ENCODE results near the gene NUP98.
"Not testable (repeated sequence)": the region's sequence is repeated elsewhere in the genome, so short reads cannot be mapped to it uniquely, and the experiment has no call there.

NUP98 gene

DNA sequence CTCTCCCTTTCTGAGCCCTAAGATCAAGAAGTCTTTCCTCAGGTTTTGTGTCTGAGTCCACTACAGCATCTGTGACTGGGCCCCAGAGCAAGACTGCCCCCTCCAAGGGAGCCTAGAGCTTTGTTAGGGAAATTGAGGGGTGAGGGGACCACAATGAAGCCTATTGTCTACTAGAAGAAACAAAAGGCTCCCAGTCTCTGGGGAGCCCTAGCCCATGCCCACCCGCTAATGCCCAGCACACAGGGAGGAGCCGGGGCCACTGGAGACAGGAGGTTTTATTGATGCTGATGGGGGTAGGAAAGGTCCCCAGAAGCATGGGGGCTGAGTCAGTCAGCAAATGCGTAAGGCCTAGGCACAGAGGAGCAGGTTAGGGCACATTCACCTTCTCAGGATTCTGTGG lies 29.4 kb upstream of the NUP98 start:
- DNase-seq (ENCODE audit: low read depth), result no peak

DNA sequence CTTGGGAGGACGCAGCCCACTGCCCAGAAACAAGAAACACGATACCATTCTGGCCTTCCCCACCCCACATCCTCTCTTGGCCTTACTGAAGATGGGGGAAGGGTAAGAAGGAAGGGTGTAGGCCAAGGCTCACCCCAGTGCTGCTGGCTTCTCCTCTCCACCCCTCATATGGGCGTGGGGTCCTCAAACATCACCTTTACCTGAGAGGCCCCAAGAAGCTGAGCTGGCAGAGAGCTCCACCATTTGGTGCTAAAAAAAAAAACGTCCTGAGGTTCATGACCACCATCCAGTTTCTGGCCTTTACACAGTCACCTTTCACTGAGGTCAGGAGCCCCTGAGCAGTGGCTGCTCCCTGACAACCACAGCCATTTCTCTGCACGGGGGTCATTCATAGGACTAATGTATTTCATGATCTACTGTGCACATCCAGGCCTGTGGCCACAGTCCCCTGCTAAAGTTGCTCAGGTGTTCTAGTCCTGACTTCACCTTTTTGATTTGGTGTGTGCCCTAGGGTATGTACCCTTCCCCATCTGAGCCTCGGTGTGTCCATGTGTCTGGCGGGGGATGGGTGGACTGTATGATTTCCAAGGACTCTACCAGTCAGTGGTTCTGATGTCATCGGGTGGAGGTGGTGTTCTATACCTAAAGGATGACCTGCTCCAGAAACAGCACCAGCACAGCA lies 28.3 kb upstream of the NUP98 start:
- no peak for DNase-seq (ENCODE audit: low read depth)

DNA sequence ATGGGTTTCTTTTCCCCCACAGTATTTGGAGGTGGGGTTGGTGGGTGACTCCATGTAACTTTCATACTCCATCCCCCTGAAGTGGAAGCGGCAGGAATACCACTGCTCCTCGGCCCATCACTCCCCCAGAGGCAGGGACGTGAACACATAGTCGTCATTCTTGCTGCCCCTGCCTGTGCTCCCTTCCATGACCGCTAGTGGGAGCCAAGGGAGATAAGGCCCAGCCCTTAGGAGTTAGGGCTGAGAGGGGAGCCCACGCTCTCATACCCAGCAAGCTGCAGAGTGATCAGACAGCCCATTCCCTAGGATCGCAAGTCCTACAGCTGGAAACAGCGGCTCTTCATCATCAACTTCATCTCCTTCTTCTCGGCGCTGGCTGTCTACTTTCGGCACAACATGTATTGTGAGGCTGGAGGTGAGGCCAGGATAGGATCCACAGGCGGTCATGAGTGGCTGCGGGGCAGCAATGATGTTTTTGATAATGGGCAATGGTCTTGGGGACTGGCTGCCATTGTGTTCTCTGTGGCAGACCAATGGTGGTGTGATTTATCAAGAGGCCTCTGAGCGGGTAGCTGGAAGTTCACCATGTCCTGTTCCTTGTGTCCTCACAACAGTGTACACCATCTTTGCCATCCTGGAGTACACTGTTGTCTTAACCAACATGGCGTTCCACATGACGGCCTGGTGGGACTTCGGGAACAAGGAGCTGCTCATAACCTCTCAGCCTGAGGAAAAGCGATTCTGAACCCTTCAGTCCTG lies 27.5 kb upstream of the NUP98 start:
- no peak for DNase-seq (ENCODE audit: low read depth)

DNA sequence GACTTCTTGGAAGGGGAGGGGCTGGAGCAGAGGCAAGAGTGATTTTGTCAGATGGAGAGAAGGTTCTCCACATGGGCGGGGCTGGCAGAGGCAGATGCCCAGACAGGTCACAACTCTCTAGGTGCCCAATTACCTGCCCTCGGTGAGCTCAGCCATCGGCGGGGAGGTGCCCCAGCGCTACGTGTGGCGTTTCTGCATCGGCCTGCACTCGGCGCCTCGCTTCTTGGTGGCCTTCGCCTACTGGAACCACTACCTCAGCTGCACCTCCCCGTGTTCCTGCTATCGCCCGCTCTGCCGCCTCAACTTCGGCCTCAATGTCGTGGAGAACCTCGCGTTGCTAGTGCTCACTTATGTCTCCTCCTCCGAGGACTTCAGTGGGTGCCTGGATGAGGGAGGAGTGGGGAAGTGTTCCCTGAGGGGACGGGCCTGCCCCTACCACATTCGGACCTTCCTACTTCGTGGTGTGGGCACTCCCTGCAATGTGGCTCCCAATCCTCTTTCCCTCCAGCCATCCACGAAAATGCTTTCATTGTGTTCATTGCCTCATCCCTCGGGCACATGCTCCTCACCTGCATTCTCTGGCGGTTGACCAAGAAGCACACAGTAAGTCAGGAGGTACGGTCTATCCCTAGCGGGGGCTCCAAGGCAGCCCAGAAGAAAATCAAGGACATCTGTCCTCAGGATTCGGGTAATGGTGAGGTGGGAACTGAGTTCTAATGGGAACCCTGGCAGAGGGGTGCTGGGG lies 26.6 kb upstream of the NUP98 start:
- no peak for DNase-seq (ENCODE audit: low read depth)

DNA sequence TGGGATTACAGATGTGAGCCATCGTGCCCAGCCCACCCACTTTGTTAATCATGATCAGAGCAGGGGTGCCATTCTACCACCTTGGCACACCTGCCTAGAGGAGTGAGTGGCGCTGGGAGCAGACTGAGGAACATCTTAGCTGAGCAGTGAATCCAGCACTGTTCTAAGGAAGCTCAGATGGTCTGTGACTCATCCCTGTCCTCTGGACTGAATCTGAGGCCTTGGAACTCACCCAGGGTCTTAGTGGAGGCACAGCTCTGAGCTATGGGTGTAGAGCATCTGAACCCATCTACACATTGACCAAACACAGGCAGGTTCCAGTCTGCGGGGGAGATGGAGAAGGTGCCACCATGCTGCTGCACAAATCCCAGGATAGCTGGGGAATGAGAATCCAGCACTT lies 25.9 kb upstream of the NUP98 start:
- no peak for DNase-seq (ENCODE audit: low read depth)

DNA sequence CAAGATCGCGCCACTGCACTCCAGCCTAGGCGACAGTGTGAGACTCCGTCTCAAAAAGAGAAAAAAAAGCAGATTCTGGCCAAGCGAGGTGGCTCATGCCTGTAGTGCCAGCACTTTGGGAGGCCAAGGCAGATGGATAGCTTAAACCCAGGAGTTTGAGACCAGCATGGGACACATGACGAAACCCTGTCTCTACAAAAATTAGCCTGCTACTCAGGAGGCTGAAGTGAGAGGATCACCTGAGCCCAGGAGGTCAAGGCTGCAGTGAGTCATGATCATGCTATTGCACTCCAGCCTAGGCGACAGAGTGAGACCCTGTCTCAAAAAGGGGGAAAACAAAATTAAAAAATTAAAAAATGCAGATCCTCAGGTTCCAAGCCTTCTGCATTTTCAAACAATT lies 25.0 kb upstream of the NUP98 start:
- DNase-seq (ENCODE audit: low read depth), result no peak

DNA sequence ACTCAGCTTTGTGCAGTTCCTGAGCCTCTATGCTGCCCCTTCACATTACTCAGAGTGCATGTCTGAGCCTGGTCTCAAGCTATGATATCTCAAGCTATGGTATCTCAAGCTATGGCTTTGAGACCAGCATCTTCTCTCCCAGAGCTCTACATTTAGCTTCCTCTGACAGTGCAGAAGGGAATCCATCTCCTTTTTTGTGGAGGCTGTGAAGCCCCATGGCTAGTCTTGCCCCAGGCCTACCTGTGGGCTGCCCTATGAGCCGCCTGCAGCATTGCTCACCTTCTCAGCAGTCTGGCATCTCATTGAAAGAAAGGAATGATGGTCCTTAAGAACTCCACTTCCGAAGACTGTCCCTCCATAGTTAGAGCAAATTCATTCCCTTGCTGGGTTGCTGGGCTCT lies 23.6 kb upstream of the NUP98 start:
- no peak for DNase-seq (ENCODE audit: low read depth)

DNA sequence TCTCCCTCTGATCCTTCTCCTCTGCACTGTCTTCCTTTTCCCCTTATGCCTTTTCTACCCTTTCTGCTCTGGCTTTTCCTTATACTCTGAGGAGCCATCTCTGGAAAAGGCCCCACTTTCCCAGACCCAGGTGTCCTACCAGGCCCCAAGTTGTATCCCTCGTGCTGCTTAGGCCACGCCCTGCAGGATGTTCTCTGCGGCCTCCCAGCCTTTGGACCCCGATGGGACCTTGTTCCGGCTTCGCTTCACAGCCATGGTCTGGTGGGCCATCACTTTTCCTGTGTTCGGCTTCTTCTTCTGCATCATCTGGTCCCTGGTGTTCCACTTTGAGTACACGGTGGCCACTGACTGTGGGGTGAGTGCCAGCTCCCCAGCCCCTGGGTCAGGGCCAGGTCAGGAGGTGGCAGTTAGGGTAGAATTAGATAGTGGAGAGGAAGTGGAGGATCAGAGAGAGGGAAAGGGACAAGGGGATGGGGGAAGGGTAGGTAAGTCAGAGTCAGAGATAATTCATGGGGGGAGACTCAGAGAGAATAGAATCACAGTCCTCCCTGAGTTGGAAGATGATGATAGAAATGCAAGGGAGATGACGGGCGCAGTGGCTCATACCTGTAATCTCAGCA lies 19.9 kb upstream of the NUP98 start:
- DNase-seq (ENCODE audit: low read depth), result no peak

DNA sequence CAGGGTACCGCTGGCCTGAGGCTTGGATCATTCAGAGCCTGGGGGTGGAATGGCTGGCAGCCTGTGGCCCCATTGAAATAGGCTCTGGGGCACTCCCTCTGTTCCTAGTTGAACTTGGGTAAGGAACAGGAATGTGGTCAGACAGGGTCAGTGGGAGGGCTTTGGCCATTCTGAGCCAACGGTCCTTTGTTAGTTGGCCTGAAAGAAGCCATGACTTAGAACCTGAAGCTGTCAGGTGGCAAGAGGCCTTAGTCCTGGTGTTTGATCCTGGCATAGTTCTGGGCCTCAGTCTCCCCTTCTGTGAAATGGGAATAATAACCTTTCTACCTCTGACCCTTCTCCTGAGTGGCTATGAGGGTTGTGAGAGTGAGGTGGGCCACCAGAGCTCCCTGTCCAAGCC lies 19.3 kb upstream of the NUP98 start:
- no peak for DNase-seq (ENCODE audit: low read depth)

DNA sequence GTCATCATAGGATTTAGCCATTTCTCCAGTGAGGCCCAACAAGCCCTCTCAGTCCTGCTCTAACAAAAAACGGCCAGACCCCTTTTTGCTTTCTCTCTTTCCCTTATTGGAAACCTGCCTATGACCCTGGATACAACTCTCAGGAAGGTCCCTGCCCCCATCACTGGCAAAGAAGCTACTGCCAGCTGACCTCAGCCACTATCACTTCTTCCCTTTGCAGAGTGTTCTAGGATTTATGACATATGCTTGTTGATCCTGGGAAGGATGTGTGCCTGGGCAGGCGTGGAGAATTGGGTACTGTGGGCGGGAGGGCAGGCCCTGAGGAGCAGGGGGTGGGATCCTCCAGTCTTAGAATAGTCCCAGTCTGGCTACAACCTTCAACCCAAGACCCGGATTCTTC lies 18.5 kb upstream of the NUP98 start:
- no peak for DNase-seq (ENCODE audit: low read depth)

DNA sequence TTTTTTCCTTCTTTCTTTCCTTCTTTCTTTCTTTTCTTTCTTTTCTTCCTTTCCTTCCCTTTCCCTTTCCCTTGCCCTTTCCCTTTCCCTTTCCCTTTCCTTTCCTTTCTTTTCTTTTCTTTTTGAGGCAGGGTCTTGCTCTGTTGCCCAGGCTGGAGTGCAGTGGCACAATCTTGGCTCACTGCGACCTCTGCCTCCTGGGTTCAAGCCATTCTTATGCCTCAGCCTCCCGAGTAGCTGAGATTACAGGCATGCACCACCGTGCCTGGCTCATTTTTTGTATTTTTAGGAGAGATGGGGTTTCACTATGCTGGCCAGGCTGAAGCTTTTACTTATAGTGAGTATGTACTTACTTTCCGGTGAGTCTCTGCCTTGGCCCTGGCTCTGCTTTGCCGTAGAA lies 17.5 kb upstream of the NUP98 start:
- DNase-seq (ENCODE audit: low read depth), result not testable (repeated sequence)

DNA sequence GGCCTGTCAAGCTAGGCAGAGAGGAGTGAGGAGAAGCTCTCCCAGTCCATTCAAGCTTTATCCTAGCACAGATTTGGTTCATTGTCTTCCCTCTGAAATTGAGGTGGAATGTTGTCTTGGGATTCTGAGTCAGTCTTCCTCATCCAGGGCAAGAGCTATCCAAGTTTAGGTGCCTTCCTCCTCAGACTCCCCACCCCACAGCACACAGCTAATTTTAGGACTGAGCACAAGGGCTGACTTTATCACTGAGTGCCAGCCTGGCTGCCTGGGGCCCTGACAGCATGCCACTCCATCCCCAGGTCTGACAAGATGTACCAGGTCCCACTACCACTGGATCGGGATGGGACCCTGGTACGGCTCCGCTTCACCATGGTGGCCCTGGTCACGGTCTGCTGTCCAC lies 13.6 kb upstream of the NUP98 start:
- DNase-seq (ENCODE audit: low read depth), result no peak

DNA sequence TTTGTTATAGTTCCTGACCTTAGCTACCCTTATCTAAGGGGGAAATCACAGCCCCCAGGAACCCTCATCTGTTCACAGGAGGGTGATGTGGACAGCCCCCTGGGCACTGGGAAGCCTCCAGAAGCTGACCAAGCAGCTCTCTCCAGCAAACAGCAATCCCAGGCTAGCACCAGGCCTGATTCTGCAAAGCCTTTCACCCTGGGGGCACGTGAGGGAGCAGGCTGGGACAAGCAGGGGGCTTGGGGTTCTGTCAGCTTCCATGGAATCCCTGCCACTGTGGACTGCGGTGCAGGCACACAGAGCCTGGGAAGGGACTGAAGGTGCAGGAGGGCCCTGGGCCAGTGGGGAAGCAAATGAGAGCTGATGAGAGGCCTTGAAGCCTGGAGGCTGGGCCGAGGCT lies 13.1 kb upstream of the NUP98 start:
- DNase-seq (ENCODE audit: low read depth), result no peak

DNA sequence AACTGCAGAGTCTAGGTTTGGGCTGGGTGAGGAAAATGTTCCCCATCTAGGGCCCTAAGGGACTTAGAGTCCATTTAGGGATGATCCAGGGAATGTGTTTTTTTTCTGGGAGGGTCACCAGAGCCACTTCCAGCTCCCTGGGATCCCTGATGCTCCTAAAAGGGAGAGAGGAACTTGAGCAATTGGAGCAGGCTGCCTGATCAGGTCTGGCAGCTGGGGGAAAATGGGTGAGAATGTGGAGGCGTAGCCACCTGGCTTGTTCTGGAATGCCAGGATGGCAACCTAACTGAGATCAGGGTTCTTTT lies 12.2 kb upstream of the NUP98 start:
- no peak for DNase-seq (ENCODE audit: low read depth)

DNA sequence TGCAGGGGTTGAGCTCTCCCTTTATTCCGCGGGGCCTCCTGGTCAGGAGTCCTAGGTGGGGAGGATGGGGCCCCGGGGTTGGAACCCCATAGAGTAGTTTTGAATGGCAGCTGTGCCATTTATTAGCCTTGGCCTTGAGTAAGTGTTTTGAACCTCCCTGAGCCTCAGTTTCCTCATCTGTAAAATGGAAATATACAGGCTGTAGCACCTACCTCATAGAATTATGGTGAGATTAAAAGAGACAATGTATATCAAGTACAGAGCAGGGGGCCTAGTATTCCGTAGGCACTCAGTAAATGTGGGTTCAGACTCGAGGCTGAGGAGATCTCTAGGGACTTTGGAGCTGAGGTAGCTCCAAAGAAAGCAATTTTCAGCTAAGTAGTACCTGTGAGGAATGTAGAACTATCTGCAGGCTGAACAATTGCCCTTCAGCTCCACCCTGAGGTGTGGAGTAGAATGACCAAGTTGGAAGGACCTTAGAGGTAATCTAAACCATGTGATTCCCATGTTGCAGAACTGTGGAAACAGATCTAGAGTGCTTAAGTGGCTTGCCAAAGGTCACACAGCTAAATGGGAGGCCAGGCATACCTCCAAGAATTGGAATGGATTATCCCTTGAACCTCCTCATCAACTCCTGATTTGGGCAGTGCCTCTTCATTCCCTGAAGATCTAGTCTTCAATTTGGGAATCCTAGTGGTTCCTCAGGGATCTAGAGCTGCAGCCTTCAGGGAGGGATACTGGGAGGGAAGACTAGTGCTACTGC lies 11.7 kb upstream of the NUP98 start:
- DNase-seq (ENCODE audit: low read depth), result no peak

DNA sequence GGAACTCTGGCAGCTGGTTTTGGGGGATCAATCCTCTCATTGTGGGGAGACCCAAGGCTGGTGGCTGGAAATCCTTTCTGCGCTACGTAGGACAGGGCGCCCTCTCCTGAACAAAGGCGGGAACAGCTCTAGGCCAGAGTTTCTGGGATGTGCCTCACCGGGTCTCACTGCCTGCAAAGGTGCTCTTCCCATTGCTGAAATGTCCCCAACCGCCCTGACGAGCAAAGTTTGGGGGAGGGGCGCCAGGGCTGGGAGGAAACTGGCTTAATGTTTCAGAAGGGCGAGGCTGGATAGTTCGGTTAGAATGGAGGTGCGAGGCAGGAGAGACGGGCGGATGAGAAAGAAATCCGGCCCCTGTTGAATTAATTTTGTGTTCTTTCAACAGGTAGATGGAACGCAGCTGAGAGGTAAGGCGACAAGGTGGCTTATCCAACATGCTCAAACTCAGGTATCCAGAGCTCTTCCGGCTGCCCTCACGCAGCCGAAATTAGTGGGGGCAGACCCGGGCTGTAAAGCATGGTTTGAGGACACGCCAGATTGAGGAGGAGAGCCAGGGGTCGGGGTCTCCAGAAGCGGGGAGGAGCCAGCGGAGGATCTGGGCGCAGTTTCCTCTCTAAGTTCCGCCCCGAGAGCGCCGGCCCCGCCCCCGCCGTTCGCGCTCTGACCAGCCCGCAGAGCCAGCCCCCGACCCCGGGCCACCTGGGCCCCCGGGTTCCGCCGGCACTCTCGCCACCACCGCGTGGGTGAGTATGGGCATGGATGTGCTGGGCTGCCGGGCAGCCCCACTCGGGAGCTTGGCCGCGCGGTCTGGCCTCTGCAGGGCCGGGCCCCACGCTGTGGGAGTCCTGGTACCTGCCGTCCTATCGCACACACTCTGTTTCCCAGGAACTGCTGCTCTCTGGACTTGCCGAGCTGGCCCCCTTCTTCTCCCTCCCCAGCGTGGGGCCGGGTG lies 10.8 kb upstream of the NUP98 start, which contains the start of gene PGAP2:
Gene PGAP2 (plus strand): TSS at position 652 of the 952 bp plus-strand sequence. CDS start 2,700 bp downstream, outside the sequence.
- no peak for DNase-seq (ENCODE audit: low read depth)

DNA sequence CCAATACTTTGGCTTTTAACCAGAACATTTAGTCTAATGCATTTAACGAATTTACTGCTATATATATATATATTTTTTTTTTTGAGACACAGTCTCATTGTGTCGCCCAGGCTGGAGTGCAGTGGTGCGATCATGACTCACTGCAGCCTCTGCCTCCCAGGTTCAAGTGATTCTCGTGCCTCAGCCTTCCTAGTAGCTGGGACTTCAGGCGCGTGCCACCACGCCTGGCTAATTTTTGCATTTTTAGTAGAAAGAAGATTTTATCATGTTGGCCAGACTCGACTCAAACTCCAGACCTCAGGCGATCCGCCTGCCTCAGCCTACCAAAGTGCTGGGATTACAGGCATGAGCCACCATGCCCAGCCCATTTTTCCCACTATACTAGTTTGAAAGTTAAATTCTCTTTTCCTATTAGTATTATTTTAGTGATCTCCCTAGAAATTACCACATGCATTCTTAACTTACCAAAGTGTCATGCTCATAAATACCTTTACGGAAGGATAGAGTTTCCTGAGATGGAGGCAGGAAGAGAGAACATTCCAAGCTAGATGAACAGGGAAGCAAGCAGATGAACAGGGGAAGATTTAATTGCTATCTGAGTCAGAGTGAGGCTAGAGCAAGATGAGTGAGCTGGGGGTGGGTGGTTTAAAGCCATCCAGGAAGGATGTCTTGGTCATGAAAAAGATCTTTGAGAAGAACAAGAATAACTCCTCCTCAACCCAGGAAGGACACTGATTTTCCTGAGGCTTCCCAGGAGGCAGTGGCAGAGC lies 6.6 kb upstream of the NUP98 start:
- DNase-seq (ENCODE audit: low read depth), result no peak

DNA sequence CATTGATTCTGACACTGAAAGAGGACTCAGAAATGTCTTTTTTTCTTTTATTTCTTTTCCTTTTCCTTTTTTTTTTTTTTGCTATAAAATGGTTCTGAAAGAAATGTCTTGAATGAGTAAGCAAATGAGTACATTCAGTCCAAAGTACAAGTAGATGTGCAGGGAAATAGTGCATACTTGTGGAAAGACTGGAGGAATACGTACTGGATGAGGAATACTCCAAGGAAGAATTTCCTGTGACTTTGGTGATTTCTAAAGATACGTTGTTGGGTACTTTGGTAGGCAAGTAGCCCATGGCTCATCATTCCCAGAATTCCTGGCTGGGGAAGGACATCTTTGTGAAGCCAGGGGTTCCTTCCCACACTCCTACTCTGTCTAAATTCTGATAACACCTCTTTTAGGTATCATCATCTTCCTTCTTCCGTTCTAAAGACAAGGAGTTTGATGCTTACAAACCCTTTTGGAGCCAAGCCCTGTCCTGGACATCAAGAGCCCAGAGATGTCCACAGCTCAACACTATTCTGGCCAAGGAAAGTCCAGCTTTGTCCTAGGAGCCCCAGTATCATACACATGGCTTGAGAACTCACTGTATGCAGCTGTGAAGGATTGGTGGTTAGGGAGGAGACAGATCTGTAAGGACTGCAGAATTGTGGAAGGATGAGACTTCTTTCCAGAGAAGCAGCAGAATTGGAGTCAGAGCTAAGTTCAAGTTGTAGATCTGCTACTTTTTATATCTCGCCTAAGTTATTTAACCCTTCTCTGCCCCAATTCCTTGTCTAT lies 4.8 kb upstream of the NUP98 start:
- no peak for DNase-seq (ENCODE audit: low read depth)

DNA sequence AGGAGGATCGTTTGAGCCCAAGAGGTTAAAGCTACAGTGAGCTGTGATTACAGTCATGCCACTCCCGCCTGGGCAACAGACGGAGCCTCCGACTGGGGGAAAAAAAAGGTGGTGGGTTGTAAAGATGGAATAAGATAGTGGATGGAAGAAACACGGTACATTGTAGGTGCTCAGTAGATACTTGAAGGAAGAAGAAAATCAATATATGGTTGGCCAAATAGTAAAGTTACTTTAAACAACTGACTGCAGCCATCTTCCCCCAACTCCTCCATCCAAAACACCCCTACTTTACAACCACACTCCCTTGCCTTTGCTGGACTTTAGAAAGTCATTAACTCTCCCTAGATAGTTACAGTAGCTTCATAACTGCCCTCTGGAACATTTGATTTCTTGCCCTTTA lies 2.5 kb upstream of the NUP98 start:
- DNase-seq (ENCODE audit: low read depth), result no peak

Measured in CMK (cell line).